Neural cell (in vitro differentiated cells): Measurements from ENCODE around the gene SPTBN1. TPM values are rescaled to one million over a fixed set of nuclear protein-coding genes. Genes with fewer than 3 reads are reported as not detected.

ENCODE experiments used
- H2AFZ ChIP-seq: fragments of 200-600, 300-800 bp; sonication (generic), shearing (Covaris generic); 2 replicates; pipeline ENCODE4 v1.6.0; 2014; ENCODE audit warnings: low read depth, mild to moderate bottlenecking, antibody characterized with exemption, low read length, moderate library complexity
- H3F3A ChIP-seq: fragments of 200-600 bp; shearing (Covaris generic); 2 replicates; pipeline ENCODE4 v1.6.1; 2016; ENCODE audit warnings: mild to moderate bottlenecking, moderate library complexity, mixed read lengths, antibody characterized with exemption, low read length; ENCODE audit not compliant: insufficient read depth, poor library complexity, severe bottlenecking
- H3K27ac ChIP-seq: fragments of 200-600, 300-800 bp; sonication (generic), shearing (Covaris generic); 2 replicates; pipeline ENCODE4 v1.5.1; 2014; ENCODE audit warnings: mild to moderate bottlenecking, low read length, moderate library complexity
- H3K27me3 ChIP-seq: fragments of 300-800, 200-600 bp; sonication (generic), shearing (Covaris generic); 2 replicates; pipeline ENCODE4 v1.6.0; 2014; ENCODE audit warnings: mild to moderate bottlenecking, low read depth, low read length, moderate library complexity; ENCODE audit not compliant: insufficient read depth
- H3K36me3 ChIP-seq: fragments of 300-800, 200-600 bp; sonication (generic), shearing (Covaris generic); 2 replicates; pipeline ENCODE4 v1.5.1; 2014; ENCODE audit warnings: mild to moderate bottlenecking, antibody characterized with exemption, low read length, moderate library complexity; ENCODE audit not compliant: insufficient read depth
- H3K4me2 ChIP-seq: fragments of 300-800, 200-600 bp; sonication (generic), shearing (Covaris generic); 2 replicates; pipeline ENCODE4 v1.6.0; 2014; ENCODE audit warnings: mild to moderate bottlenecking, low read length
- H3K4me3 ChIP-seq: fragments of 300-800, 200-600 bp; sonication (generic), shearing (Covaris generic); 2 replicates; pipeline ENCODE4 v1.5.1; 2014; ENCODE audit warnings: mild to moderate bottlenecking, low read length, moderate library complexity
- H3K79me2 ChIP-seq: fragments of 200-600 bp; shearing (Covaris generic); replicated peaks from 2 replicates; pipeline ENCODE4 v1.6.0; 2014; ENCODE audit warnings: mild to moderate bottlenecking, low read length, moderate library complexity; ENCODE audit not compliant: insufficient read depth
- H3K9ac ChIP-seq: fragments of 300-800, 200-600 bp; sonication (generic), shearing (Covaris generic); 2 replicates; pipeline ENCODE4 v1.6.1; 2016; ENCODE audit warnings: mild to moderate bottlenecking, low read length, mixed read lengths
- H3K9me2 ChIP-seq: fragments of 200-600 bp; shearing (Covaris generic); 2 replicates; pipeline ENCODE4 v1.6.1; 2016; ENCODE audit warnings: mild to moderate bottlenecking, low read length, mixed read lengths; ENCODE audit not compliant: insufficient read depth
- H3K9me3 ChIP-seq: fragments of 200-600, 300-800 bp; sonication (generic), shearing (Covaris generic); 2 replicates; pipeline ENCODE4 v1.6.1; 2016; ENCODE audit warnings: mild to moderate bottlenecking, mixed run types, low read length, moderate library complexity, mixed read lengths
- H4K20me1 ChIP-seq: fragments of 200-600 bp; shearing (Covaris generic); 2 replicates; pipeline ENCODE4 v1.6.1; 2016; ENCODE audit warnings: mild to moderate bottlenecking, mixed run types; ENCODE audit not compliant: insufficient read depth
- EP300 ChIP-seq: fragments of 450-650 bp; conservative IDR thresholded peaks from 2 replicates; pipeline ENCODE4 v1.6.1; 2014; ENCODE audit warnings: antibody characterized with exemption, mild to moderate bottlenecking, moderate library complexity; ENCODE audit not compliant: poor library complexity, severe bottlenecking
- EZH2 ChIP-seq: fragments of 200-600, 300-800 bp; shearing (Covaris generic), sonication (generic); IDR thresholded peaks from 2 replicates; pipeline ENCODE4 v1.6.1; 2014; ENCODE audit warnings: antibody characterized with exemption, low read length, borderline replicate concordance, mild to moderate bottlenecking; ENCODE audit not compliant: insufficient read depth, poor library complexity, severe bottlenecking
- MXI1 ChIP-seq: fragments of 450-650 bp; conservative IDR thresholded peaks from 2 replicates; pipeline ENCODE4 v1.6.1; 2014; ENCODE audit warnings: antibody characterized with exemption, mild to moderate bottlenecking; ENCODE audit not compliant: poor library complexity, severe bottlenecking
- POLR2AphosphoS5 ChIP-seq: IDR thresholded peaks from 2 replicates; pipeline ENCODE4 v1.6.1; 2012
- RAD21 ChIP-seq: fragments of 450-650 bp; conservative IDR thresholded peaks from 2 replicates; pipeline ENCODE4 v1.6.1; 2014; ENCODE audit warnings: antibody characterized with exemption, mild to moderate bottlenecking, moderate library complexity
- SMC3 ChIP-seq: fragments of 450-650 bp; conservative IDR thresholded peaks from 2 replicates; pipeline ENCODE4 v1.6.1; 2014; ENCODE audit warnings: antibody characterized with exemption, mild to moderate bottlenecking, moderate library complexity; ENCODE audit not compliant: poor library complexity
- TAF1 ChIP-seq: IDR thresholded peaks from 2 replicates; pipeline ENCODE4 v1.6.1; 2012; ENCODE audit warnings: low read depth
- polyA plus RNA-seq: library from polyadenylated mRNA; depleted of rRNA; stranded (reverse); fragments of >200 nt; gene quantifications from 2 replicates; pipeline ENCODE4 v1.2.3, GENCODE V29; 2014
- TF ChIP-seq, protein P1 (sequence below): IDR thresholded peaks from 2 replicates; pipeline ENCODE4 v1.6.1; 2012; ENCODE audit warnings: borderline replicate concordance
- TF ChIP-seq, protein P2 (sequence below): fragments of 450-650 bp; IDR thresholded peaks from 2 replicates; pipeline ENCODE4 v1.5.1; 2014; ENCODE audit warnings: antibody characterized with exemption, mild to moderate bottlenecking, moderate library complexity; ENCODE audit not compliant: poor library complexity, severe bottlenecking

SPTBN1 gene
- polyA plus RNA-seq, 1 donor from 2014 or later, result 92.1 TPM

DNA sequence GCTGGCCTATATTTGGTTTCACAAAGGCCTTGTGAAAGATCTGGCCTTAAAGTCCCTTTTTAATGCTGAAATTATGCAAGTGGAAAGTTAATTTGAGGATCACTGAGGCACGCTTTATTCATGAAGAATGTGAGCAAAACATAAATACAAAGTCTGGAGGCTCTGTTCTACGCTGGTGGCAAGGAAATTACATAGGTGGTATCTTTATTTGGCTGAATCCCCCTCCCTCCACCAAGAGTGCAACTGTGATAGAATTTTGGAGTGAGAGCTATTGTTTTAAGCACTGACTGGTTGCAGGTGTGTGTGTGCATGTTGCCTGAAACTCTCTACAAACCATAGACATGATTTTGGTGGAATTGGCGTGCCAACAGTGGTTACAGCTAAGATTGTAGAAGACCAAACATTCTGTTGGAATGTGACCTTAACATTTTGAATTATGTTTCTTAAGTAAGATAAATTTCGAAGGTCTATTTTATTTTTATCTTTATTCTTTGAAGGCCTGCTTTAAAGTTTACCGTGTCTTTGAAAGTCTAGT lies 114.3 kb downstream of the SPTBN1 start:
- no peaks in the 10 kb centered on the region for H3K36me3 ChIP-seq
- no peak overlapping the region for H3K4me3 ChIP-seq
- H3K27me3 ChIP-seq, result no peaks in the 10 kb centered on the region
- peaks cover 3% of the 10 kb centered on the region for H3F3A ChIP-seq
- no peaks in the 10 kb centered on the region for H3K9me2 ChIP-seq
- H3K9ac ChIP-seq, result no peak overlapping the region
- H4K20me1 ChIP-seq, result peaks cover 6% of the 10 kb centered on the region
- TF ChIP-seq, protein P1, sequence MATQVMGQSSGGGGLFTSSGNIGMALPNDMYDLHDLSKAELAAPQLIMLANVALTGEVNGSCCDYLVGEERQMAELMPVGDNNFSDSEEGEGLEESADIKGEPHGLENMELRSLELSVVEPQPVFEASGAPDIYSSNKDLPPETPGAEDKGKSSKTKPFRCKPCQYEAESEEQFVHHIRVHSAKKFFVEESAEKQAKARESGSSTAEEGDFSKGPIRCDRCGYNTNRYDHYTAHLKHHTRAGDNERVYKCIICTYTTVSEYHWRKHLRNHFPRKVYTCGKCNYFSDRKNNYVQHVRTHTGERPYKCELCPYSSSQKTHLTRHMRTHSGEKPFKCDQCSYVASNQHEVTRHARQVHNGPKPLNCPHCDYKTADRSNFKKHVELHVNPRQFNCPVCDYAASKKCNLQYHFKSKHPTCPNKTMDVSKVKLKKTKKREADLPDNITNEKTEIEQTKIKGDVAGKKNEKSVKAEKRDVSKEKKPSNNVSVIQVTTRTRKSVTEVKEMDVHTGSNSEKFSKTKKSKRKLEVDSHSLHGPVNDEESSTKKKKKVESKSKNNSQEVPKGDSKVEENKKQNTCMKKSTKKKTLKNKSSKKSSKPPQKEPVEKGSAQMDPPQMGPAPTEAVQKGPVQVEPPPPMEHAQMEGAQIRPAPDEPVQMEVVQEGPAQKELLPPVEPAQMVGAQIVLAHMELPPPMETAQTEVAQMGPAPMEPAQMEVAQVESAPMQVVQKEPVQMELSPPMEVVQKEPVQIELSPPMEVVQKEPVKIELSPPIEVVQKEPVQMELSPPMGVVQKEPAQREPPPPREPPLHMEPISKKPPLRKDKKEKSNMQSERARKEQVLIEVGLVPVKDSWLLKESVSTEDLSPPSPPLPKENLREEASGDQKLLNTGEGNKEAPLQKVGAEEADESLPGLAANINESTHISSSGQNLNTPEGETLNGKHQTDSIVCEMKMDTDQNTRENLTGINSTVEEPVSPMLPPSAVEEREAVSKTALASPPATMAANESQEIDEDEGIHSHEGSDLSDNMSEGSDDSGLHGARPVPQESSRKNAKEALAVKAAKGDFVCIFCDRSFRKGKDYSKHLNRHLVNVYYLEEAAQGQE, result no peak
- no peak for TF ChIP-seq MXI1
- TF ChIP-seq RAD21, result no peak
- TF ChIP-seq EP300, result no peak
- TF ChIP-seq, protein P2, sequence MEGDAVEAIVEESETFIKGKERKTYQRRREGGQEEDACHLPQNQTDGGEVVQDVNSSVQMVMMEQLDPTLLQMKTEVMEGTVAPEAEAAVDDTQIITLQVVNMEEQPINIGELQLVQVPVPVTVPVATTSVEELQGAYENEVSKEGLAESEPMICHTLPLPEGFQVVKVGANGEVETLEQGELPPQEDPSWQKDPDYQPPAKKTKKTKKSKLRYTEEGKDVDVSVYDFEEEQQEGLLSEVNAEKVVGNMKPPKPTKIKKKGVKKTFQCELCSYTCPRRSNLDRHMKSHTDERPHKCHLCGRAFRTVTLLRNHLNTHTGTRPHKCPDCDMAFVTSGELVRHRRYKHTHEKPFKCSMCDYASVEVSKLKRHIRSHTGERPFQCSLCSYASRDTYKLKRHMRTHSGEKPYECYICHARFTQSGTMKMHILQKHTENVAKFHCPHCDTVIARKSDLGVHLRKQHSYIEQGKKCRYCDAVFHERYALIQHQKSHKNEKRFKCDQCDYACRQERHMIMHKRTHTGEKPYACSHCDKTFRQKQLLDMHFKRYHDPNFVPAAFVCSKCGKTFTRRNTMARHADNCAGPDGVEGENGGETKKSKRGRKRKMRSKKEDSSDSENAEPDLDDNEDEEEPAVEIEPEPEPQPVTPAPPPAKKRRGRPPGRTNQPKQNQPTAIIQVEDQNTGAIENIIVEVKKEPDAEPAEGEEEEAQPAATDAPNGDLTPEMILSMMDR, result no peak
- TF ChIP-seq TAF1, result no peak
- TF ChIP-seq EZH2, result no peak
- TF ChIP-seq POLR2AphosphoS5, result no peak
- TF ChIP-seq SMC3, result no peak
- no peak overlapping the region for H2AFZ ChIP-seq
- H3K9me3 ChIP-seq, result no peaks in the 10 kb centered on the region
- no peak overlapping the region for H3K27ac ChIP-seq
- no peak overlapping the region for H3K4me2 ChIP-seq
- peaks cover 26% of the 10 kb centered on the region for H3K79me2 ChIP-seq

DNA sequence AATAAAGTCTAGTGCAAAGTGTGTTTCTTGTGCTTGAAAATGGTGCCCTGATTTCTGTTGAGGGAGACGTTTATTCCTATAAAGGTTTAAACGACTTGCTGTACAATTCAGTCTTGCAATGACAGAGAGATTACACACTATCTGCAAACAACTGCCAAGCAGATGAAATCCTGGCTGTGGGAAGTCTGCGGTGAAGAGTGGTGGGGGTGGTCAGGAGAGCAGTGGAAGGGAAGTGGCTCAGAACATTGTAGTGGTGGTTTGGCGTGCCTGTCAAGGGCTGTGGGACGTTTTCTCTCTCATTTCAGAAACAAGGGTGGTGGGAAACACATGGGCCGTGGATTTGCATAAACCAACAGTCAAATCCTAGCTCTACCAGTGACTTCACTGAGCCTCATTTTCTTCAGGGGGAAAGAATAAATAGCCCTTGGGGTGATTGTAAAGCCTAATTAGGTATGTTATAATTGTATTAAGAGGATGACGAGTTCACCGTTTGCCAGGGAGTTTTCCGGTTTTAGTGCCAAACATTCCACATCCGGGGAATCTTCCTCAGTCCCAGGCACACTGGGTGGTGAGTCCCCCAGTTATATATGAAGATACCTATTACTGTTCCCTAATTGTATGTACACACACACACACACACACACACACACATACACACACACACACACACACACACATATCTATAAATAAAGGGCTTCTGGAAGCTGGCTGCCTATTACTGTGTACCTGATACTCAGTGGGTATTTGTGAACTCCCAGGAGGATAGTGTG lies 115.0 kb downstream of the SPTBN1 start:
- no peak overlapping the region for H3K27ac ChIP-seq
- H3K4me2 ChIP-seq, result no peak overlapping the region
- no peaks in the 10 kb centered on the region for H3K9me3 ChIP-seq
- no peaks in the 10 kb centered on the region for H3K27me3 ChIP-seq
- H2AFZ ChIP-seq, result no peak overlapping the region
- no peaks in the 10 kb centered on the region for H3K9me2 ChIP-seq
- peaks cover 3% of the 10 kb centered on the region for H3F3A ChIP-seq
- TF ChIP-seq SMC3 (no peak), POLR2AphosphoS5 (peak; percentile 90), EP300 (peak; percentile 40)
- H3K79me2 ChIP-seq, result peaks cover 26% of the 10 kb centered on the region
- H4K20me1 ChIP-seq, result peaks cover 6% of the 10 kb centered on the region
- H3K9ac ChIP-seq, result no peak overlapping the region
- H3K36me3 ChIP-seq, result no peaks in the 10 kb centered on the region
- no peak overlapping the region for H3K4me3 ChIP-seq
